ENCODE results near the gene MAN2A2.

DNA sequence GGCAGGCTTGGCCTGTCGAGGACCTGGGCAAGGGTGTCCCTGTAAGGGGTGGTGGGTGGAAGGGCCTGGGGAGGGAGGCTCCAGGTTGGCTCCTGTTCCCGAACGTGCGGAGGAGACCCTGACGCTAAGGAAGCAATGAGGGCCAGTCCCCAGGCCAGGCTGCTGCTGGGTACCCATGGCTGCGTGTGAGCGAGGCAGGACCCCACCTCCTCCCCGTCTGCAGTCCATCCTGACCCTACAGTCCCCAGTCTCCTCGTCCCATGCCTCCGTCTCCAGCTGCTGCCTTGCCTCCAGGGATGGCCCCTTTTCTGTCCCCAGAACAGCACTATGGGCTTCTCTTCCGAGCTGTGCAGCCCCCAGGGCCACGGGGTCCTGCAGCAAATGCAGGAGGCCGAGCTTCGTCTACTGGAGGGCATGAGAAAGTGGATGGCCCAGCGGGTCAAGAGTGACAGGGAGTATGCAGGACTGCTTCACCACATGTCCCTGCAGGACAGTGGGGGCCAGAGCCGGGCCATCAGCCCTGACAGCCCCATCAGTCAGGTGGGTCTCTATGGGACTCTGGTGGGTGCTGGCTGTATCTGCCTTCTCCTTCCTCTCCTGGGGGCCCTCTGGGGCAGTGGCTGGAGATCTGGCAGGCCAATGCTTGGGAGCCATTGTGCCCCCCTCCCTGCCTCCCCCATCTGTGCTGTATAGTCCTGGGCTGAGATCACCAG is 18.2 kb upstream of the MAN2A2 start:
- TF ChIP-seq, protein P1, sequence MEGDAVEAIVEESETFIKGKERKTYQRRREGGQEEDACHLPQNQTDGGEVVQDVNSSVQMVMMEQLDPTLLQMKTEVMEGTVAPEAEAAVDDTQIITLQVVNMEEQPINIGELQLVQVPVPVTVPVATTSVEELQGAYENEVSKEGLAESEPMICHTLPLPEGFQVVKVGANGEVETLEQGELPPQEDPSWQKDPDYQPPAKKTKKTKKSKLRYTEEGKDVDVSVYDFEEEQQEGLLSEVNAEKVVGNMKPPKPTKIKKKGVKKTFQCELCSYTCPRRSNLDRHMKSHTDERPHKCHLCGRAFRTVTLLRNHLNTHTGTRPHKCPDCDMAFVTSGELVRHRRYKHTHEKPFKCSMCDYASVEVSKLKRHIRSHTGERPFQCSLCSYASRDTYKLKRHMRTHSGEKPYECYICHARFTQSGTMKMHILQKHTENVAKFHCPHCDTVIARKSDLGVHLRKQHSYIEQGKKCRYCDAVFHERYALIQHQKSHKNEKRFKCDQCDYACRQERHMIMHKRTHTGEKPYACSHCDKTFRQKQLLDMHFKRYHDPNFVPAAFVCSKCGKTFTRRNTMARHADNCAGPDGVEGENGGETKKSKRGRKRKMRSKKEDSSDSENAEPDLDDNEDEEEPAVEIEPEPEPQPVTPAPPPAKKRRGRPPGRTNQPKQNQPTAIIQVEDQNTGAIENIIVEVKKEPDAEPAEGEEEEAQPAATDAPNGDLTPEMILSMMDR (IDR thresholded peaks at IDR 0.05), result no peak
- TF ChIP-seq POLR2A (IDR thresholded peaks at IDR 0.05), result no peak
- no peak for TF ChIP-seq EP300 (IDR thresholded peaks at IDR 0.05)

Measured in stomach (tissue), 4 donors.